IPS DF 6.9 (cell line): ENCODE measurements around the gene ANKRD33.

Source experiments
- DNase-seq: peaks from one replicate; pipeline ENCODE4 v3.0.0-alpha.2; 2013; ENCODE audit warnings: low read depth, low spot score
- H3K27ac ChIP-seq: one replicate; pipeline ENCODE4 v1.5.1; 2013; ENCODE audit warnings: low read length, control low read depth
- H3K27me3 ChIP-seq: 2 replicates; pipeline ENCODE4 v1.6.1; 2013; ENCODE audit warnings: mild to moderate bottlenecking, low read length; ENCODE audit not compliant: control insufficient read depth, insufficient read depth
- H3K36me3 ChIP-seq: 2 replicates; pipeline ENCODE4 v1.6.1; 2013; ENCODE audit warnings: low read length; ENCODE audit not compliant: control insufficient read depth, insufficient read depth
- H3K4me1 ChIP-seq: 2 replicates; pipeline ENCODE4 v1.6.1; 2013; ENCODE audit warnings: low read length; ENCODE audit not compliant: control insufficient read depth, insufficient read depth
- H3K4me3 ChIP-seq: 2 replicates; pipeline ENCODE4 v1.5.1; 2013; ENCODE audit warnings: mild to moderate bottlenecking, low read length
- H3K9me3 ChIP-seq: 2 replicates; pipeline ENCODE4 v1.6.1; 2013; ENCODE audit warnings: low read length, inconsistent platforms; ENCODE audit not compliant: control insufficient read depth, insufficient read depth
- WGBS: extraction: QIAGEN DNeasy Blood & Tissue Kit; methylation state at CpG from one replicate; pipeline ENCODE4 v1.1.7; 2013; ENCODE audit warnings: mixed read lengths, missing lambda C conversion rate; ENCODE audit not compliant: insufficient read length, insufficient coverage; 5-methylcytosine and 5-hydroxymethylcytosine counted together

ANKRD33 gene

GRCh38 chr12:51910691-51911090 is 22.8 kb downstream of the ANKRD33 start:
- no peak overlapping the region for H3K27ac ChIP-seq
- no CpG with 5 or more reads among the region's 3 CpGs for WGBS
- H3K27me3 ChIP-seq: peaks cover 7% of the 10 kb centered on the region; the same call in 1 of the 2 replicates
- H3K4me1 ChIP-seq: no peaks in the 10 kb centered on the region; the same call in 1 of the 2 replicates
- H3K4me3 ChIP-seq: no peak overlapping the region
- H3K9me3 ChIP-seq: no peaks in the 10 kb centered on the region
- no peak for DNase-seq
- no peaks in the 10 kb centered on the region for H3K36me3 ChIP-seq

GRCh38 chr12:51911307-51911706 is 23.4 kb downstream of the ANKRD33 start:
- DNase-seq: no peak
- Histone ChIP-seq H3K27ac (no peak overlapping the region), H3K4me1 (no peaks in the 10 kb centered on the region; the same call in 1 of the 2 replicates), H3K9me3 (no peaks in the 10 kb centered on the region), H3K36me3 (no peaks in the 10 kb centered on the region), H3K27me3 (peaks cover 7% of the 10 kb centered on the region; the same call in 1 of the 2 replicates), H3K4me3 (no peak overlapping the region)
- WGBS: no CpG with 5 or more reads among the region's 6 CpGs

- no peak overlapping the region for H3K4me3 ChIP-seq
- WGBS: no CpG with 5 or more reads among the region's 8 CpGs
- H3K27me3 ChIP-seq: peaks cover 7% of the 10 kb centered on the region; the same call in 1 of the 2 replicates
- no peaks in the 10 kb centered on the region for H3K9me3 ChIP-seq
- H3K4me1 ChIP-seq: no peaks in the 10 kb centered on the region; the same call in 1 of the 2 replicates
- H3K36me3 ChIP-seq: no peaks in the 10 kb centered on the region
- H3K27ac ChIP-seq: no peak overlapping the region
- DNase-seq: no peak
Observed at GRCh38 chr12:51911788-51912711, 24.1 kb downstream of the ANKRD33 start.

- WGBS: no CpG with 5 or more reads among the region's 30 CpGs
- no peaks in the 10 kb centered on the region for H3K9me3 ChIP-seq
Observed at GRCh38 chr12:51913071-51914033, 25.4 kb downstream of the ANKRD33 start.

GRCh38 chr12:51914034-51914923 is 26.4 kb downstream of the ANKRD33 start:
- no peak overlapping the region for H3K4me3 ChIP-seq
- no peaks in the 10 kb centered on the region for H3K27me3 ChIP-seq
- no peaks in the 10 kb centered on the region for H3K9me3 ChIP-seq
- H3K4me1 ChIP-seq: no peaks in the 10 kb centered on the region; the same call in 1 of the 2 replicates
- no peak for DNase-seq
- no CpG with 5 or more reads among the region's 17 CpGs for WGBS
- no peak overlapping the region for H3K27ac ChIP-seq
- no peaks in the 10 kb centered on the region for H3K36me3 ChIP-seq

More at GRCh38 chr12:51913071-51914033, 25.4 kb downstream of the ANKRD33 start:
- Histone ChIP-seq H3K4me3 (no peak overlapping the region), H3K36me3 (no peaks in the 10 kb centered on the region), H3K4me1 (no peaks in the 10 kb centered on the region; the same call in 1 of the 2 replicates), H3K27me3 (no peaks in the 10 kb centered on the region), H3K27ac (no peak overlapping the region)
- DNase-seq: no peak

GRCh38 chr12:51915003-51915625 is 27.2 kb downstream of the ANKRD33 start:
- no peaks in the 10 kb centered on the region; the same call in 1 of the 2 replicates for H3K4me1 ChIP-seq

GRCh38 chr12:51915951-51916350 is 28.0 kb downstream of the ANKRD33 start:
- Histone ChIP-seq H3K9me3 (no peaks in the 10 kb centered on the region), H3K36me3 (no peaks in the 10 kb centered on the region), H3K4me3 (no peak overlapping the region), H3K27me3 (no peaks in the 10 kb centered on the region), H3K27ac (no peak overlapping the region), H3K4me1 (peaks cover under 1% of the 10 kb centered on the region; the same call in 1 of the 2 replicates)
- no CpG with 5 or more reads among the region's 11 CpGs for WGBS
- no peak for DNase-seq

More at GRCh38 chr12:51915003-51915625, 27.2 kb downstream of the ANKRD33 start:
- no peak overlapping the region for H3K27ac ChIP-seq
- no peaks in the 10 kb centered on the region for H3K36me3 ChIP-seq
- H3K9me3 ChIP-seq: no peaks in the 10 kb centered on the region
- no peak for DNase-seq
- WGBS: no CpG with 5 or more reads among the region's 28 CpGs
- H3K4me3 ChIP-seq: no peak overlapping the region
- H3K27me3 ChIP-seq: no peaks in the 10 kb centered on the region

- H3K27ac ChIP-seq: no peak overlapping the region
Observed at GRCh38 chr12:51917041-51917590, 29.2 kb downstream of the ANKRD33 start.

More at GRCh38 chr12:51917041-51917590, 29.2 kb downstream of the ANKRD33 start:
- Histone ChIP-seq H3K9me3 (no peaks in the 10 kb centered on the region), H3K4me3 (no peak overlapping the region), H3K36me3 (no peaks in the 10 kb centered on the region), H3K4me1 (peaks cover 2% of the 10 kb centered on the region; the same call in 1 of the 2 replicates), H3K27me3 (no peaks in the 10 kb centered on the region)
- WGBS: no CpG with 5 or more reads among the region's 10 CpGs
- DNase-seq: no peak
